ENCODE data around the gene MAX. TPM values are rescaled to one million over a fixed set of nuclear protein-coding genes. Genes with fewer than 3 reads are reported as not detected.

MAX gene
- total RNA-seq, 1 experiment from 2014 or later, result 44.8 TPM

DNA sequence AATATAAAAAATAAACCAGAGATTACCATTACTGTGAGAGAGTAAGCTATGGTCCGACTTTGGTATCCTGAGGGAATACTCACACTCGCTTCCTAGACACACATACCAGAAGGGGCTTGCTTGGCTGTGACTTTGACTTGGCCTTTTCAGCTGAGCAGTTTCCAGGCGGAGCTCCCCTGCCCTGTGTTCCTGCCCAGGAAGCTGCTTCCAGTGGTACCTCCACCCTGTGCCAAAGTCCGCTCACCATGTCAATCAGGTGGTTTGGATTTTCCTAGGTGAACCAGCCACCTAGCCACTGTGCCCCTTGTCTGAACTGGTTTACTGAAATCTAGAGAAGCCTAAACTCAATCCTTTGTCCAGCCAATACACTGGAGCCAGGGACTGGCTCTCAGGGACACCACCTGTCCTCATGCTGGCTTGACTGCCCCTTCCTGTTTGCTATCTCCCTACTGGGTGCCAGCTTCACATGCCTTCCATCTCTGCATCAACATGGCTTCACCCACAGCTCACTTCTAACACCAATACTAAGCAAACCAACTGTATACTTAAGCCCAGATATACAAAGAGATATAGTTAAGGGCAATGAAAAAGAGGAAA, 28.6 kb downstream of the MAX start:
- DNase-seq (ENCODE audit: low read depth), result no peak

DNA sequence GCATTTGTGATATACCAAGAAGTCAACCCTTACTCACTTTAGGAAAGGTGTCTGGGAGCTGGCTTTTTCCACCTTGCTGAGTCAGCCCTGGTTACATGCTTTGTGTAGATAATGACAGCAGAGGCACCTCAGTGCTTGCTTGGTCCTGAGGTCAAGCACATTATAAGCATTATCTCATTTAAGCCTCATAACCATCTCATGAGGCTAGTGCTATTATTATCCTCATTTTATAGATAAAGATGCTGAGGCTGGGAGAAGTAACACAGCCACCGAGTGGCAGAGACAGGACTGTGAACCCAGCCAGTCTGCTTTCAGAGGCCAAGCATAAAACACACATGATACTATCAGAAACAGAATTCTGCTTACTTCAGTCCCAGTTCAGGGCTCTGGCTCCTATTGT, 29.4 kb downstream of the MAX start:
- no peak for DNase-seq (ENCODE audit: low read depth)

DNA sequence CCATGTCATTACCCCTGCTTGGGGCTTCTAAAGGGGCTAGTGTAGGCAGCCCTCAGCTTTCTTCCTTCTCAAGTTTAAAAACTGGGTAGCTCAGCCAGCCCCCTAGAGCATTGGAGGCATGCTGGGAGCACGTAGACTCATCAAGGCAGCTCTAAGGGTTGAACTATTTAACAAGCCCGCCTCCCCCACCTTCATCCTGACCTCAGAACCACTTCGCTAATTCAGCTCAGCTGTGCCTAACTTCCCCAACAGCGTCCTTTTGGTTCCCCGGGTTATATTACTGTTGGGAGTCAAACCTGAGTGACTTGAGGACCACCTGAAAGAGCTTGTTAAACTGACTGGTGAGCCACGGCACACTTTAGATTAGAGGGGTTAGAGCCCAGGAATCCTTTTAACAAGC, 30.1 kb downstream of the MAX start:
- DNase-seq (ENCODE audit: low read depth), result no peak

DNA sequence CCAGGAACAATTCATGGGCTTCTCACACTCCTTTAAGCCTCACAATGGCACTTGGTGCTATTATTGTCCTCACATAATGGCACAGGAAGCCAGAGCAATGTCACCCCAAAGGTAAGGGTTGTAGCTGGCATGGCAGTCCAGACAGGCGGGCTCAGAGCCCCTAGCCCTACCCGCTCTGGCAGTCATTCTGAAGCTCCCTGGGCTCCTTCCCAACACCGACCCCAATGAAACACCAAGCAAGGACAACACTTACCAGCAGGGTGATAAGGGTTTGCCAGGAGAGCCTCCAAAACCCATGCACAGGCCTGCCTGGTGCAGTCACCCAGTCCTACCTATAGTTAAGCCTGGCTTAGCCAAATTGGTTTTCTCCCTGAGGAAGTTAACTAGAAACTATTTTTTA, 30.8 kb downstream of the MAX start:
- no peak for DNase-seq (ENCODE audit: low read depth)

DNA sequence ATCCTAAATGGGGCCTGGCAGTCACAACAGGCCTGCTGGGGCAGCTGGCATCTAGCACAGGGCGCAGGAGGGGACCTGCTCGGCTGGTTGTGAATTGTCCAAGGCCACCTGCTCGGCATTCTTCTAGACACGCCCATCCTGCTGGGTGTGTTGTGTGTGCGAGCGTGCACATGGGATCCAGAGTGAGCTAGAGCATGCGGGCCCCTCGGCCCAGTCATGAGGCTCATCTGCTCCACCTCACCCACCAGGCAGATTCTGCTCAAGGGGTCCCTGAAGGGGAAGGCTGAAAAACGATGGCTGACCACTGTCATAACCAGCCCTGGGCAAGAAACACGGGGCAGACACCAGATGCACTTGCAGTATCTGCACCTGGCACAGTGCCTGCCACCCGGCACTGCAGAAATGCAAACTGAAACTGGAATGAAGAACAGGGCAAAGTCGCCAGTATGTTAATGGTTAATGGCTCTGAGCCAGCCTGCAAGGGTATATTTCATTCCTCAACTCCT, 31.8 kb downstream of the MAX start:
- no peak for DNase-seq (ENCODE audit: low read depth)

DNA sequence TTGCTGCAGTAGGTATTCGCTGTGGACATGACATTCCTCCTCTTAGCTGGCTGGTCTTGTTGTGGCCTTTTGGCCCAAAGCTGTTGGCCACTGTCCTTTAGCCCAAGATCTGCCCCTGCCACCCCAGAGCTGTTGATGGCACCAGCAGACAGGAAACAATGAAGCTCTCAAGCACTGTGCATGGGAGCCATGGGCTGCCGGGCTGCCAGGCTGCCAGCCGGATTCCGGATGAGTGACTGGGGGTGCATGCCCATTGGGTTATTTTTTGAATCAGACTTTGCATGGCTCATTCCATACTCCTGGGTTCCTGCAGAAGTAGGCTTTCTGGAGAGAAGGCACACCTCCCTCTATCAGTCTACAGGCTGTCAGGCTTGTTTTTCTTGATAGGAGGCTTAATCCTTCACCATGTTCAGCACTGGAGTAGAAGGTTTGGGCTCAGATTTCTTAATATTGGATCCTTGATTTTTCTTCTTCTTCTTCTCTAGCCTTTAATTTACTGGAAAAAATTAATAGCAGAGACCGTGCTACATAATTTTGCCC, 32.4 kb downstream of the MAX start:
- DNase-seq (ENCODE audit: low read depth), result no peak

DNA sequence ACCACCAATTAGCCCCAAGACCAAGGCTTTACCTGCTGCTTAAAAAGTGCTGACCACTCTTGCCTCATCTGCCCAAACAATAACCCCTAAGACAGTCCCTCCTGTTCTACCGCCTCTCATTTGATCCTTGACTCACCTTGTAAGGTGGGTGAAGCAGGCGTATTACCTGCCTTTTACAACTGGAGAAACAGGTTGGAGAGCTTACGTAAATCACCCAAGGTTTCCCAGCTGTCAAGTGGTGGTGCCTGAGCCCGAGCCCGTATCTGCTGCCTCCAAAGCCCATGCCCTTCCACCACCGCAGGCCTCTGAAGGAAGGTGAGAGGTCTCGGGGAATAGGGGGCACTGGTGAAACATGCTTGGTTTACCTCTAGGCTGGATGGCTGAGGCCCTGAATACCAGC, 36.6 kb downstream of the MAX start:
- DNase-seq (ENCODE audit: low read depth), result no peak

DNA sequence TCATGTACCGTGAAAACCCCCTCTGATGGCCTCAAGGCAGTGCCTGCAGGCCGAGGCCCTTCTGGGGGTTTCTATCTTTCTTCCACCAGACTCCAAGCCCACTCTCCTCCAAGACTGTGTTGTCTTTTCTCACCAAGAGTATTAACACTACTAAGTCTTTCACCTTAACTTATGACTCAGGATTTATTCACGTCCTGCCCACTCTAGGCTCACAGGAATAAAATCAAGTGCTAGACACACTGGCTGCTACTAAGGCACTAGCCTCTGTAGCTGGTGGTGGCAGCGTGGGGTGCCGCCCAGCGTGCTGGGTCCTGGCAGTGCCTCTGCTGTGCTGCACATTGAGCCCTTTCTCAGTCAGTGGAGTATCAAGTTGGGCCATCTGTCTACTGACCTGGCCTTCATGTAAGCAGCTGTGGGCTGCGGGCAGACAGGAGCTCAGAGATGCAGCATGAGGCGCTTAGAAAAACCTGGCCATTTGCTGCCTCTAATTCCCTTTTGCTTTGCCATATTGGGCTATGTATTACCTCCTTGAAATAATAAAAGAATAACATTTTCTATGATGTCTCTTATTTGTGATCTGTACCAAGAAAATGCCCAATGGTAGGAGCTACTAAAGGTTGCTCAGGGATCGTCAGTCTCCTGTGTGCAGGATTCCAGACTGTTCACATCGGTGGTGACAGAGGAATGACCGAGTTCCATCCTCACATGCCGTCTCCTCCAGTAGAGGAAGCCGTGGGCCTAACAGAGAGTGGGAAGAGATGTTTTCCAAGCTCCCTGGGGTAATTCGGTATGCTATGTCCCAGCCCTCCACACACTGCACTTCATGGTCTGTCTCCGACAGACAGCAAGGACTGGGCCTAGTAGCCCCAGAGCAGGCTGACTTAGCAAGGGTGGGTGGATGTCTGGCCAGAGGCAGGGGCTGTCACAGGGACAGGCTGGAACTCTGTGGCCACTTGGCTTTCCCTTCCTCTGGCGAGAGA, 39.9 kb downstream of the MAX start:
- peak; percentile 6 for DNase-seq (ENCODE audit: low read depth)

- no peak for DNase-seq (ENCODE audit: low read depth)
Measured at GRCh38 chr14:65057695-65058094, 44.6 kb downstream of the MAX start.

GRCh38 chr14:65054471-65055085, 47.7 kb downstream of the MAX start:
- no peak for DNase-seq (ENCODE audit: low read depth)

GRCh38 chr14:65053466-65053865, 48.9 kb downstream of the MAX start:
- no peak for DNase-seq (ENCODE audit: low read depth)

DNA sequence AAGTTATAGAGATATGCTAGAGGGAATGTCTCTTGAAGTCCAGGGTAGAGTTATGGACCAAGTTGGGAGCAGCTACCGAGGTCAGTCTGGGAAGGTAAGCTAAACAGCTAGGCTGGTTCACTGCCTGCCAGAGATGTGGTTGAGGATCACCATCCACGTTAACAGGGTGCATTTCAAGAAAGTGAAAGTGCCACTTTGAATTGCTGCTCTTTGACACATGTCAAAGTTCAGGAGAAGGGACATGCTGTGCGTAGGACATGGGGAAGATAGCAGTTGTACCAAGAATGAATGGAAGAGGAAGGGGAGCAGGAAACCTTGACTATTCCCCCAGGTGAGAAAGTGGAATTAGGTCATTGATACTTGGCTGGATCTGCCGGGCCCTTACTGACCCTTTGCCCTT, 49.5 kb downstream of the MAX start:
- DNase-seq (ENCODE audit: low read depth), result no peak

GRCh38 chr14:65045709-65046108, 56.6 kb downstream of the MAX start:
- DNase-seq (ENCODE audit: low read depth), result no peak

GRCh38 chr14:65045006-65045405, 57.3 kb downstream of the MAX start:
- no peak for DNase-seq (ENCODE audit: low read depth)

DNA sequence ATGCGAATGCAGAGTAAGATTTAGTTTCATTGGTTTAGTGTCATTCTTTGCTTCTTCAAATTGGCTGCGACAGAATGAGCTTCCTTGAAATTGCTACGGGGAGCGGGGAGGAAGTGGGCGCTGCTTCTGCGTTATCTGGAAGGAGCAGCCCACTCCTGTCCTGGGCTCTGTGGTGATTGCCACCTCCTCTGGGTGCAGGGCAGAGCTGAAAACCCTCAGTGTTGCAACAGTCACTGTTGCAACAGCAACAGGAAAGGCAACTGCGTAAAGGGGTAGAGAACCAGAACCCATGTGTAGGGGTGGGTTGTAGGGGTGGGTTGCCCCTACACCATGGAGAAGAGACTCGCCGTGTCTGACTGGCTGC, 57.7 kb downstream of the MAX start:
- DNase-seq (ENCODE audit: low read depth), result no peak

- no peak for DNase-seq (ENCODE audit: low read depth)
Measured at GRCh38 chr14:65043893-65044595, 58.3 kb downstream of the MAX start.

DNA sequence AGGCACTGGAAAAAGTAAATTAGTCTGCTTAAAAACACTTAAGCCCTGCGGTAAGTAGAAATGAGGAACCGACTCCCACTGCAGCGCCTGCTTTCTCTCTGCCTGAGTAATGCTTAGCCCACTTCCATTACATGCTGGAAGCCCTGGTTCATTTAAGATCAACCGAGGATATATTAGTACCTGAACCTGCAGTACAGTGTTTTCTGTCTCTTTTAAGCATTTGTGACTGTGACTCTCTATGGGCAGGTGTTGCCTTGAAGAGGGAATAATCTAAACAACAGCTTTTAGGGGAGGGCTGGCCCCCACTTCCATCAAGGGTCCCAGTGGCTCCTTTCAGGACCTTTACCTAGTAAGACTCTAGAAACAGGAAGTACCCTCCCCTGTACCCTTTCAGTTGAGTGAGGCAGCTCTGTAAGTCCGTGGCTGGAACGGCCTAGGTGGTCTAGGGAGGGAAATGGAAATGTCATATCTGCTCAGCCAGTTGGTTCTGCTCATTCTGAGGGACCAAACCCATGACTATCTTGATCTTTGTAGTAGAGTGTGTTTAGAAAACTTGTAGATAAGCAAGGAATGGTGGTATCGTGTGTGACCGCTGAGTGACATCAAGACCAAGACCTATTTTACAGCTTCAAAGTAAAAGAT, 59.5 kb downstream of the MAX start:
- DNase-seq (ENCODE audit: low read depth), result no peak

GRCh38 chr14:65042296-65042695, 60.0 kb downstream of the MAX start:
- no peak for DNase-seq (ENCODE audit: low read depth)

GRCh38 chr14:65041434-65041915, 60.8 kb downstream of the MAX start:
- no peak for DNase-seq (ENCODE audit: low read depth)

GRCh38 chr14:65040666-65041433, 61.5 kb downstream of the MAX start:
- DNase-seq (ENCODE audit: low read depth), result no peak
